Activated CD4-positive, alpha-beta T cell treated with anti-CD3 and anti-CD28 coated beads, Interleukin-2, Interleukin-6, amounts not matched to agents 100 ng/mL and 50 ng/mL, durations not matched to agents 16 hours and 8 hours (primary cell): ENCODE measurements around the gene DAAM2.
A peak's percentile ranks its signal among the peaks of the same experiment; 100 is the strongest.

Experiments used
- DNase-seq: peaks from one replicate; pipeline ENCODE4 v3.0.0-alpha.2; 2020

The DAAM2 gene

DNA sequence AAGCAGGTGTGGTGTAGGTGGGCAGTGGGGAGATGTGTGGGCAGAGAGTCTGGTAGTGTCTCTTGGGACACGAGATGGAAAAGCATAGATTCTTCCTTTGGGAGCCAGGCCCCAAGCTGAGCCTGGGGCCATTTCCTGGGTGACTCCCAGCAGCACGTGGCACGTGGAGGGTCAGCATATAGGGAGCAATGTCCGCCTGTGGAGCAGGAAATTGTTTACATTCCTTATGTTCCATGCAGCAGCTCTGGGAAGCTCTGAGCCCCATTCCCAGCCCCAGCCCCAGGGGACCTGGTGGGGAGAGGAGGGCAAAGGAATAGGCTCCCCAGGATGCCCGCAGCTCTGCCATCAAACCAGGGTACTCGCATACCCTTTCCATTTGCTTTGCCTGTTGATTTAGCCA is 57.6 kb downstream of the DAAM2 start:
- no peak for DNase-seq

DNA sequence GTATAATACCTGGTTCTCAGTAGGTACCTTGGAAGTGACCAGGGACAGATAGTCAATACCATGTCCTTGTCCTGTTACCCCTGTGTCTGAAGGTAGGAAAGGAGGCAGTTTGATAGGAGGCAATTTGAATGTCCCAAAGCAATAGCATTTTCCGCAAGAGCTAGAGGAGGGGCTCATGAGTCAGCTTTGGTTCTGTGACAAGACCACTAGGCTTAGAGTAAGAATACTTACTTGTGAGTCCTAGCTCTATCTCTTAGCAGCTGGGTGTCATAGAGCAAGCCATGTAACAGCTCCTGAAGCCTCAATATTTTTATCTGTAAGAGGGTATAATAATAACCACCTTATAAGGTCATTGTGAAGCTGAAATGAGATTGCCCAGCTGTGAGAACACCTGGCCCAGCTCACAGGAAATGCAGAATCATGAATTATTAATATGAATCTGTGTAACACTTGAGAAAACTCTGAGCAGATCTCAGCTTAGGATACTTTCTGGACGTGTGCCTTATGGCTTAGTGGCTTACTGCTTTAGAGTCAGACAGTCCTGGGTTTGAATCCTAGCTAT is 58.6 kb downstream of the DAAM2 start:
- DNase-seq: no peak

DNA sequence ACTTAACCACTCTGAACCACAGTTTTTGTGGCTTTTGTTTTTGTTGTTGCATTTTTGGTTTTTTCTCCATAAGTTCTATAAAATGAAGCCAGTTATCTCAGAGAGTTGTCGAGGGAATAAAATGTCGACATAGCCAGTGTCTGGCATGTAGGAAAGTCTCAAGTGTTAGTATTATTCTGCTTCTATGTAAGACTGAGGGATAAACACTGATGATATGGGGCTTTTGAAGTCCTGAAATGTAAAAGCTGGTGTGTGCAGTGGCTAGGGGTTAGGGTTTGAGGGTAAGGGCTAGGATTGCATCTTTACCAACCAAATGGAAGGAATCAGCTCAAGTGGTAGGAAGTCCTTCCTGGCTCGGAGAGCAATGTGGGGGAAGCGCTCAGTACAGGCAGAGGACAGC is 59.2 kb downstream of the DAAM2 start:
- no peak for DNase-seq

DNA sequence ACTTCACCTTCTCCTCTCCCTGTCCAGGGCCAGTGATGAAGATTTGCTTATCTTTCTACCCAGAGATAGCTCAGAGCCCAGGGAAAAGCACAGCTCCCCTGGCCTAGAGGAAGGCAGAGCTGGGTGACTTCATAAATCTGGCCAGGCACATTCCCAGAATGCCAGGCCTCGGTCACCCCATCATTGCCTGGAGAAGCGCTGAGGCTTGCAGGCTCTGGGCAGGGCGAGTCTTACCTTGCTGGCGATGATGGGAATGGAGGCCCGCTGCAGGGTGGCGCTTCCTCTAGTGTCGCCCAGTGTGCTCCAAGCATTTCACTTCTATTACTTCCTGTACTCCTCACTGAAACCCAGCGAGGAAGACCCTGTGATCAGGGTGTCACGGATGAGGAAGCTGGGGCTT is 60.1 kb downstream of the DAAM2 start:
- no peak for DNase-seq

DNA sequence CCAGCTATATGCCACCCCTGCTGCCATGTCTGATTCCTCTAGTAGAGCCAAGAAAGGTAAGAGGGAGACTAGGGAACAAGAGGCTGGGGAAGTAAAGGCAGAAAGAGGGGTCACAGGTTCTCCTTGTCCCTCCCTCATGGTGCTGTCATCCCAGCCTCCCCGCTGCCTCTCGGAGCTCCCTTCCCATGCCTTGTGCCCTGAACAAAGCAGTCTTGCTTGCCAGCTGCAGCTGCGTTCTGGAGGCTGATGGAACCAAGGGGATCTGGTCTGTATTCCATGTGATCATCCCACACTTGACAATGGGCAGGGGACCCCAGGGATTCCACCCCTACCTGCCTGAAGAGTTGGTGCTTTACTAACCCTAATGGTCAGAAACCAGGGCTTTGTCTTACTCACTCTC is 61.4 kb downstream of the DAAM2 start:
- DNase-seq: no peak

DNA sequence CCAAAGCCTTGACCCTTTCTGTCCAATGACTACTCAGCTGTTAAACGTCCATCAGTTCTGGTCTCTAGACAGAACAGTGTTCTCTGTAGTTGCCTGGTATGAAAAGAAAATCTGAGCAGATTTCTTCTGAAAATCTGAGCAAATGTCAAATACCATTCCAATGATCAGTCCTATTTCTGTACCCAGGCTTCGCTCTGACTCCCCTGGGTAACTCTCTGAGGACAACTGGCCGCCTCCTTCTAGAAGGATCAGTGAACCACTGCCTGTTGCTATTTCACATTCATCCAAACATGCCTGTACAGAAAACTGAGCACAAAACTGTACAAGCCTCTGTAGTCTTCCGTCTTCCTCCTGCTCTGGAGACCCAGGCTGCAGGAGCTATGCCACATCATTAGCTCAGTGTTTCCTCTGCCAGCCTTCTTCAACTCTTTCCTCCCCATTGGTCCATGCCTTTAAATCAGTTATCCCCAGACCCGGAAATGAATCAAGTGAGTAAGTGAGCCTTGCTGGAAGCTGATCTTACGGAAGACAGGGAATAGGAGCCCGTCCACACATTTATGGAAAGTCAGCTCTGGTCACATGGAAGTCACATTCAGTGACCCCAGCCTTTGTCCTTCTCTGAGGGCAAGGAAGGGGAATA is 63.3 kb downstream of the DAAM2 start:
- DNase-seq: no peak

DNA sequence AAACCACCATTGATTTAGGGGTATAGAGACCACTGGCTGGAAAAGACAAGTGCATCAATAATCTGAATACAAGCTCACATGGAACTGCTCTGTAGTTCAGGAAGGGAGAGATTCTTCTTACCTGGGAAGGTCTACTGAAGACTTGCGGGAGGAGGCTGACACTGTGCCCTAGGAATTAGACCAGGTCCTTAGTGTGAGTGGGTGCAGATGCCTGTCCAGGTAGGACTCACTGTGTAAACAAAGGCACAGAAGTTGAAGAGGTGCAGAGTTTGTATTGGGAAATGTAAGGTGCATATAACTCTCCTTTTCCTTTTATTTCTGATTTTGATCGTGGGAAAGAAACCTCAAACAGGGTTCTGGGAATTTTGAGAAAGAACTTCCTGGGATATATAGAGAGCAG is 66.8 kb downstream of the DAAM2 start:
- no peak for DNase-seq

DNA sequence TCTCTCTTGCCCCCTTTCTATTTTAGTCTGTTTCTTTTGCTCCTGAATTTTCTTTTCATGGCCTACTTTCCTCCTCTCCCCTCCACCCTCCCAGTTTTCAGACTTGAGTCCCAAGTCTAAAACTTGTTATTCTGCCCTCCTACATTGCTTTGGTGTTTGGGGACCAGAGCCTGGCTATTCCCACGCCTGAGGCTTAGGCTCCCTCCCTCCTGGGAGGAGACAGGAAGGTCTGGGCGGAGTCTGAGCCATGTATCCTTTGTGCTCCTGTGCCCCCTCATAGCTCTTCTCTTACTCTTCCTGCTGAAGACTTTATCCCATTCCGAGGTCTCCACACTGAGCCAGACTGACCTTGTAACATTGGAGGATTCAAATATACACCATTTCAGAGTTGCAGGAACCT is 69.5 kb downstream of the DAAM2 start:
- no peak for DNase-seq

DNA sequence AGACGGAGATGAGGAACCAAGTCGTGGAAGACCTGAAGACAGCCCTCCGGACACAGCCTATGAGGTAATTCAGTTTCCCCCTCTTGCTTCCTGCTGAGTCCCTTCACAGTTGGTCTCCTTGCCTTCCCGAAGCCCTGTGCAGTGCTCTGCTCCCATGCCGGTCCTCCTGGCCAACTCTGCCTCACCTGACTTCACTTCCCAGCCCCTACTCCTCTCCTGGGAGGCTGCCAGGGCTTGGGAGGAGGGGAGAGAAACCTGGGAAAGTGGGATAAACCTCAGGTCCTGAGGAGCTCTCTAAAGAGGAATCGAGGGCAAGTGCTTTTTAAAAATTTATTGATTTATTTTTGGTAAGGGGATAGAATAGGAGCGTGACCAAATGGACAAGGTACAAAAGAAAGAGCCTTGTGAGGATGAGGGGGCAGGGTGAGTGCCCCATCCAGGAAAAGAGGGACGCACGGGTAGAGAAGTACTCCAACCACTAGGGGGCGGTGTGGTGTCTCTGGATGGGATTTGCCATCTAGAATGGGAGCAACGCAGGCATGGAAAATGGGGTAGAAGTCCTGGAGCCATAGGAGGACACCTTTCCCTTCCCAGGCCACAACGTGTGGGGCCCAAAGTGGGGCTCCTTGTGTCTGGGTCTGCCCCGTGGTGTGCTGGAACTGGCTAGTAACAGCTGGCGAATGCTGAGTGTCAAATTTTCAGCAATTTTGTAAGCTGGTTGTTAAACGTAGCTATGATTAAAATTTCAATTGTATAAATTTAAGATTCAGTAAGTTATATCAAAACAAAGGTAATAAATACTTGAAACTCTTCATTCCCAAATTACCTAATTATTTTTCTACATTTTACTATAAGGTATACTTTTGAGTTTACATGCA is 73.1 kb downstream of the DAAM2 start:
- DNase-seq: peak; percentile 67

DNA sequence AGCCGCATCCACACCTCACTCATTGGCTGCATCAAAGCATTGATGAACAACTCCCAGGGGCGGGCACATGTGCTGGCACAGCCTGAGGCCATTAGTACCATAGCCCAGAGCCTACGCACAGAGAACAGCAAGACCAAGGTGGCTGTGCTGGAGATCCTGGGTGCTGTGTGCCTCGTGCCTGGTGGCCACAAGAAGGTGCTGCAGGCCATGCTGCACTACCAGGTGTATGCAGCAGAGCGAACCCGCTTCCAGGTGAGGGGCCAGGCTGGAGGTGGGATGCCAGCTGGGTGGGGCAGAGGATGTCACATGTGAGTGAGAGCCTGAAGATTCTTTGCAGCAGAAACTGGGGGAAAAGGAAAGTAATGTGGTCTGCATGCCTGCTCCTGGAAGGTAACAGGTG is 75.4 kb downstream of the DAAM2 start:
- no peak for DNase-seq

DNA sequence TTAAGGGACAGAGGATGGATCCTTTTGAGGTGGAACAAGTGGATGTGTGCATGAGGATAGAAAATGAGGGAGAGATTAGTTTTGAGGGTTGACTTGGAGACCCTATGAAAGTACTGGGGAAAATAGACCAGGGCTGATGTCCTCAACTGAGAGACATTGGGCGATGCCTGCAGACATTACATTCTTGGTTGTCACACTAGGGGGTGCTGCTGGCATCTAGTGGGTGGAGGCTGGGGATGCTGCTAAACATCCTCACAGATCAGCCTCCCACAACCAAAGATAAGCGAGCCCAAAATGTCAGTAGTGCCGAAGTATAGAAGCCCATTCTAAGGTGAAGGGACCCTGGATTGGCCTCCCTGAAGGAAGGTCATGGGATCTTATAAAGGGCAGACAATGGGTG is 78.8 kb downstream of the DAAM2 start:
- no peak for DNase-seq

DNA sequence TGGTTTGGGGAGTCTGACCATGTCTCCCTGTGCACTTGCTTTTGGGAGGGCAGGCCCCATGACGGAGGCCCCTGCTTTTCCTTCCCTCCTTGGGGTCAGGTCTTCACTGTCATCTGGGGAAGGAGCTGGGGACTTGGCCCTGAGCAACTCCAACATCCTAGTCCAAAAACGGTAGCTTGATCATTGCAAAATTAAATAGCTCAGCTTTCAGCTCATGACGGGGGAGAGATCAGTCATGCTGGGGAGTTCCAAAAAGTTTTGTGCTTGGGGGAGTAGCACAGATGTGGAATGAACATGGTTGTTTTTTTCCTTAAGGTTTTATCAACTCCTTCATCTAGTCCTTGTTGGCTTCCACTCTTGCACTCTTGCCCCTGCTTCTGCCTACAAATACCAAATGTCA is 81.3 kb downstream of the DAAM2 start:
- no peak for DNase-seq

DNA sequence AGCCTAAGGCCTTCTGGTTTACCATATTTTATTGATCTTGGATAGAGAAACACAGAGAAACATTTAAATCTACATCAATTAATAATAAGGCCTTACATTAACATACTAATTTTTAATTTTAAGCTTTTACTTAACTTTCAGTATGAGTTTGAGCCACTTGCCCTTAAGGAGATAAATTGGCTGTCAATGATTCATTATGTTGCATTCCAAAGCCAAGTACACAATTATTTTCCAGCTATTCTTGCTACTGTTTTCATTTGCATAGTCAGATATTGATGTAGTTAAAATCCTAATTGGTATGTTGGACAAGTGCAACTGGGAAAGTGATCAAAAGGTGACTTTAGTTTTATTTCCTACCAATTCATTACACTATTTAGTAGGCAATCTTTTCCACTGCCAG is 83.9 kb downstream of the DAAM2 start:
- no peak for DNase-seq

DNA sequence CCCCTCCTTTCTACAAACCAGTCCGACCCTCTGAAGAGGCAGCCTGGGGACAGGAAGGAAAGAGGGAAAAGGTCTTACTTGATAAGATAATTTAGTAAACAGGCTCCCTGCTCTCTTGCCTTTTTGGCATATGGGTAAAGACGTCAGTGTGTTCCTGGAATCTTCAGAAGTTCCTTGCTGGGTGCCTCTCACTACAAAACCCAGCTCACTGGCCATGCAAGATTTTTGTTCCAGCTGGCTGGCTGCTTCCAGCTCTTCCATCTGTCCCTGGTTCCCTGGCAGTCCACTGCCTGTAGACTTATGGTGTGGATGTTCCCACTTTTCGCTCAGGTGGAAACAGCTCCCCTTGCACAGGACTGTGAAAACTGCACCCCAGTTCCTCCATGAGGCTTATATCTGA is 84.7 kb downstream of the DAAM2 start:
- DNase-seq: no peak

DNA sequence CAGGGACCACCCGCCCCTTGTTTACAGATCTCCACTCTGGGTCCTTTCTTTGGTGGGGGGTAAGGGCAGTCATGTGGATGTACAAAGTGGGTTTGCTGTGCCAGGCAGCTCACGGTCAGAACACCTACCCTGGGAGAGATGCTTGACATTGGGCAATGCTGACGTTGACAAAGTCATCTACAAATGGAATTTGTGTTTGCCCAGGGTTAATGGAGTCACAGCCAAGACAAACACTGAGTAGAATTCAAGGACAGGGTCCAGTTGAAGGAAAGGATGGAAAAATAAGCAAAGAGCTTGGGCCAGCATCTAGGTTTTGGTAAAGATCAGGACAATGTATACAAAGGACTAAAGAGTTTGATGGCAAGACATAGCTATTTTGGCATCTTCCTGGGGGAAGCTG is 87.4 kb downstream of the DAAM2 start:
- no peak for DNase-seq

DNA sequence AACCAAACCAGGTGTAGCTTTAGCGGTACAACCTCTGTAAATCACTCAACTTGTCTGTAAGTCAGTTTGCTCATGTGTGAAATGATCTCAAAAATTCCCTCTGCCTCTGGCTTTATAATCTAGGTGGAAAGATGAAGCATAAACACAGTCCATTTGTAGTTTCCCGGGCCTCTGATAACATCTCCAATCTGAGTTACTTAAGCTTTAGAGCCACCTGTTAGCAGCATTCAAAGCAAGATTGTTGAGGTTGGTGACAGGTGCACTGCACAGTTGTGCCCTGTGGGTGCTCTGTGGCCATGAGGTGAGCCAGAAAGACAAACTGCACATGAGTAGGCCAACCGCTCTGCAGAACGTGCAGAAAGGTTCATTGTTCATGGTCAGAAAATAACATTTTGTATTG is 88.4 kb downstream of the DAAM2 start:
- no peak for DNase-seq

DNA sequence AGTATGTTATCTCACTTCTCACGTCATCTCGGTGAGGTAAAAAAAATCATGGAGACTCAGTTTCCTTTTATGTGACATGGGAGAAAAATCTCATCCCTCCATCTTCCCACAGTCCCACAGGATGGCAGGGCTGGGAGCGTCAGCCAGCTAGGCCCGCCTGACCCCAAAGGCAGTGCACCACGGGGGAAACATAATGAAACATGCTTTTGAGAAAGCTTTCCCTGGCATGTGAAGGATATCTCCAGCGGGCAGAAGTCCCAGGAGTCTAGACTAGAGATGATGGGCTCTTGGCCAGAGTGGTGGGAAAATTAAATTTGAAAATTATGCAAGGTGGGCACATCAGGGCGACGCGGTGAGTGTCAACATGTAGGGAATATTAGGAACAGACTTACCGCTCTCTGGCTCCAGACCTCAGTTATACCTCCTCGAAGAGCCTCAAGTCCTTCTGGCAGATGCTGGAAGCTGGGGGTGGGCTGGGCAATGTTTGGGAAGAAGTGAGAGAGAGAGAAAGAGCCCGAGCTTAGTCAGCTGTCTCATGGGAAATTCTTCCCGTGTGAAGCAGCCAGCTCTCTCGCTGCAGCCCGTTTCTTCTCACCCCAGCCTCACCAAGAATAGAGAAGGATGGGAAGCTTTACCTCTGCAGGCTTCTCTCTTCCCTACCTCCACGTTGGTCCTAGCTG is 89.8 kb downstream of the DAAM2 start:
- DNase-seq: no peak

DNA sequence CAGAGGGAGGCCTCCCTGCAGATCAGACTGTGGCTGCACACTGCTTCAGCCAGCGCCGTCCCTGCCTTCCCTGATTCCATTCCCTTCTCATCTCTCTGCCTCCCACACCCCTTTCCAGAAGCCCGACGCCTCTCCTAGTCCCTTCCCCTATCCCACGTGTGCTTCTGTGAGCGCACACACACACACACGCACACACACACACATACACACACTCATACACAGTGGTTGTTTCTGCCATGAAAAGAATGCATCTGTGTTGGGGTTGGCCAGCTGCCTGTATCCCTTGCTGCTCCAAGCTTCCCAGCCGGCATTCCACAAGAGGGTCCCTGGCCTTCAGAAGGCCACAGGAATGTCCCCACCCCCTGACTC is 90.3 kb downstream of the DAAM2 start:
- no peak for DNase-seq

DNA sequence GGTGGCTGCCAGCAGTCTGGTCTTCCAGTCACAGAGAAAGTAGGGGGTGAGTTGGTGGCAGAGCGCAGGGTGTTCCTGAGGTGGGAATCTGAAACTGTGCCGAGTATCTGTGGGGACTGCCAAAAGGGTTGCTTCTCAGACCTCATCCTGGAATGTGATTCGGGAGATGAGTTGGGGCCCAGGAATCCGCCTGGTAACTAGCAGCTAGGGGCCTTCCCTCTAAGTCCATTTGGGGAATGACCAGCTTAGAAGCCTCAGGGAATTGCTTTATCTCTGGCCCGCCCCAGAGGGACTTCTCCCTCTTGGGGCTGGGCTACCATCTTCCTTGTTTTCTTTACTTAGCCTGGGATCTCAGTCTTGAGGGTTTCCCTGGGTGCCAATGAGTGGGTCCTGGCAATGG is 92.5 kb downstream of the DAAM2 start:
- DNase-seq: no peak

DNA sequence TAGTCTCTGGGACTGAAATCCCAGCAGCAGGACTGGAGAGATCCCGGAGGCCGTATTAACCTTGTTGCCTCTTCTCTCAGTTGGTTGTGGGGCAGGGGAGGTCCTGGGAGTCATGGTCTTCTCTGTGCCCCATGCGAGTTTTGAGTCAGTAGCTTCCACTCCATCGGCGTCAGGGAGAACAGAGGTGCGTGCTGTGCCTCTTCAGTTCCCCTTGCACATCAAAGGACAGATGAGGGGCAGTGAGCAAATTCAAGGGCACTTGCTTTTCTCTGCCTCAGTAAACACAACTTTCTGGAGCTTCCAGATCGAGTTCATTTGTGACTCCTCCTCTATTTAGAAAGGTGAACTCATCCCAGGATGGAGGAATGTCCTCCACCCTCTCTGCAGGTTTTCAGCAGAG is 93.5 kb downstream of the DAAM2 start:
- DNase-seq: no peak

DNA sequence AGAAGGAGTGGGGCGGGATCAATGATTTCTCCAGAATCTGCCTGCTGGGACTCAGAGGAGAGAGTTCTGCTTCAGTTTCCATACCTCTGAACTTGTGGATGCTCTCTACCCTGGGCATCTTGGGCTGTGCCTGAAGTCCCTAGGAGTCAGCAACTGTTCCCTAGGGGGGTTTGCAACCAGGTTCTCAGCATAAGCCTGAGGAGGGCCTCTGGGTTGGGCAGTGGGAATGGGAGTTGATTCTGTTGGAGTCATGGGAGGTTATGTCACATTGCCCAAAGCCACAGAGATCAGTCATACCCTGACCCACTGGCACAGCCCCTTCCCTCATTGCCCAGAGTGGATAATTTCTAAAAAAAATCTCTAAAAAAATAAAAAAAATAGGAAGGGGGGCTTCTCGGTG is 94.7 kb downstream of the DAAM2 start:
- no peak for DNase-seq

DNA sequence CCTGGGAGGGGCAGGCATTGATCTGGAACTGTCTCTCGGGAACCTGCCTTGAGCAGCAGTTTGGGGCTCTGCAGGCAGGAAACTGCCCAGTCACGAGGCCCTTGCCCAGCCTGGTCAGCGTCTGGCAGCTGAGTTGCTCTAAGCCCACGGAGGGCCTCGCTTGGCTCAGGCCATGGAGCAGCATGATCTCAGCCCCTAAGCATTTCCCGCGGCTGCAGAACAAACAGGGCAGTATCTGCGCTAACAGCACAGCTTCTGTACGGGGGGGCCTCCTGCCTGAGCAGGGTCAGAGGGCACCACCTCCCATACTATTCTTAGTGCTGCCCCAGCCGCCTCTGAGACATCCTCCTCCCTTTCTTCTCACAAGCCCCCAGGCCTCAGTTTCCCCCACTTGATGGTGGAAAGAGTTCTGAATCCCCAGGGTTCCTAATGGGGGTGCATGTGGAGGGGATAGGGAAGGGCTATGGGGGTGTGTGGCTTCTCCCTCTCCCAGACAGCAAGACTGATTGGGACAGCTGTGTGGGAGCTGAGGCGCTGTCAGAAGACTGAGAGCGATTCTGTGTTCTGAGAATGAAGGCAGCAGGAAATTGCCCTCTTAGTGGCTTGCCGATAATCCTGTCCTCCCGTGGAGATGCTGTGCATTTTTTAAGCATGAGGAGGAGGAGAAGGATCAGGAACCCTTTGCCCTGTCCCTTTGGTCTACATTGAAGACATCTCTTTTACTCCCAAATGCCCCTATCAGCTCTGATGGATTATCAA is 95.7 kb downstream of the DAAM2 start:
- no peak for DNase-seq

DNA sequence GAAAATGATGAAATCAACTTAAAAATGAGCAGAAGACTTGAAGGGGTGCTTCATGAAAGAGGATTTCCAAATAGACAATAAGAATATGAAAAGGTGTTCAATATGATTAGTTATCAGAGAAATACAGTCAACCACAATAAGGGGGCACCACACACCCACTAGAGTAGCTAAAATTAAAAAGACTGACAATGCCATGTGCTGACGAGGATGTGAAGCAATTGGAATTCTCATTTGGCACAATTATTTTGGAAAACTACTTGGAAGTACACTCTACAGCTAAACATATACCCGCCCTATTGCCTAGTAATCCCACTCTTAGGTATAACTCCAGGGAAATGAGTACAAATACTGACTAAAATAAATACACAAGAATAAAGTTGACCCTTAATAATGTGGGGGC is 97.1 kb downstream of the DAAM2 start:
- no peak for DNase-seq
